Stimulated activated CD8-positive, alpha-beta memory T cell treated with anti-CD3 and anti-CD28 coated beads, Interleukin-7, amount 100 ng/mL, for 48 hours (primary cell): ENCODE data around the gene NTN1.
"Not testable (repeated sequence)": the region's sequence is repeated elsewhere in the genome, so short reads cannot be mapped to it uniquely, and the experiment has no call there.

Experiments
- DNase-seq, 2 donors: peaks; one replicate each; pipeline ENCODE4 v3.0.0-alpha.2; 2020; ENCODE audit warnings: low read depth in 1 of 2; ENCODE audit errors: extremely low read depth in 1 of 2

Gene NTN1

DNA sequence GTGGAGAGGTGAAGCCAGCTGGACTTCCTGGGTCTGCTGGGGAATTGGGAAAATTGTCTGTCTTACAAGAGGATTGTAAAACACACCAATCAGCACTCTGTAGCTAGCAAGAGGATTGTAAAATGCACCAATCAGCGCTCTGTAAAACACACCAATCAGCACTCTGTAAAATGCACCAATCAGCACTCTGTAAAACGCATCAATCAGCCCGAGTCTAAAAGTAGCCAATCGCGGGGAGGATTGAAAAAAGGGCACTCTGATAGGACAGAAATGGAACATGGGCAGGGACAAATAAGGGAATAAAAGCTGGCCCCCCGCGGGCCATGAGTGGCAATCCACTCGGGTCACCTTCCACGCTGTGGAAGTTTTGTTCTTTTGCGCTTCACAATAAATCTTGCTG, 130.4 kb downstream of the NTN1 start:
- DNase-seq = not testable (repeated sequence)

DNA sequence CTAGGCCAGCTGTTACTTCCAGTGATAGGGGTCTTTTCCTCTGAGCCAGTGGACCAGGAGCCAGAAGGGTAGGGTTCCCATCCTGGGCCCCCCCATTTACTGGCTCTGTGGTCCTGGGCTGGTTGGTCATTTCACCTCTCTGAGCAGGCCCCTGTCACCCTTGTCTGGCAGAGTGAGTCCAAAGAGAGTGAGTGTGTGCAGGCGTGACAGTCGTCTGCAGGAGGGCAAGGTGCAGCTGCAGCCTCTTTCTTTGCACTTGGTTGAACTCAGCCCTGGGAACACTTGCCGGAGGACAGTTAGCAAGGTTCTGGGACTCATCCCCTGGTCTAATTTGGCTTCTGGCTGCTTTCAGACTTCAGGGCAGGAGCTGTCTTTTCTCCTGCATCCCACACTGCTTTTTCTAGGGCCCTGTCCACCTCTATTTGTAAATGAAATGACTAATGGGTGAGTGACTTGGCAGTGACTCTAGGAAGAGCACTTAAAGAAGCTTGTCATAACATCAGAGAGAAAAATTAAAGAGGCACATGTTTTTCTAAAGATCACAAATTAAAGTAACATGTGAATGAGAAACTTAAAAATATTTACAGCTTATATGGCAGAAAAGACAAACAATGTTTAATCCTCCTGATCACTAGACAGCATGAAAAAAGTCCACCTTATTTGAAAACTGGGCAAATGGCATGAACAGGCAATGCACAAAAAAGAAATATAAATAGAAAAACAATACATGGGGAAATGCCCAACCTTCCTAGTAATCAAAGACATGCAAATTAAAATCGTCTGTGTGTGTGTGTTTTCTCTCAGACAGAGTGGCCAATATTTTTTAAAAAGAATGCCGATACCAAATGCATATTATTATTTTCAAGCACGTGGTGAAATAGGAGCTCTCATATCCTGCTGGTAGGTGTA, 137.5 kb downstream of the NTN1 start:
- DNase-seq = no peak

DNA sequence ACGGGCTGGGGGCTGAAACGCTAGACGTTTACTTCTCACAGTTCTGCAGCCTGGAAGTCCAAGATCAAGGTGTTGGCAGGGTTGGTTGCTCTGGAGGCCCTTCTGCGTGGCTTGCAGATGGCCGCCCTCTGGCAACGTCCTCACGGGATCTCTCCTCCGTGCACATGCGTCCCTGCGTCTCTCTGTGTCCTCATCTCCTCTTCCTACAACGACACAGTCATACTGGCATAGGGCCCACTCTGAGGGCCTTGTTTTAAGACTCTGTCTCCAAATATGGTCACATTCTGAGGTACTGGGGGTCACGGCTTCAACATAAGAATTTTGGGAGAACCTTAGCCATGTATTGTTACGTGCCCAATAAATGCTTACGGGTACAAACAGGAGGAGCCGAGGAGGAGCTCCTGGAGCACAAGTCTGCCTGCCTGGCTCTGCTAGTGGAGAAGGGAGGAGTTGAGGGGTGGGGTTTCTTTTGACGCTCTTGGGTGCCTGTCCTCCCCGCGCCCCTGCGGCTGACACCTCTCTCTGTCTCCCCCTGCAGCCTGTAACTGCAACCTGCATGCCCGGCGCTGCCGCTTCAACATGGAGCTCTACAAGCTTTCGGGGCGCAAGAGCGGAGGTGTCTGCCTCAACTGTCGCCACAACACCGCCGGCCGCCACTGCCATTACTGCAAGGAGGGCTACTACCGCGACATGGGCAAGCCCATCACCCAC, 141.1 kb downstream of the NTN1 start:
- DNase-seq = no peak

DNA sequence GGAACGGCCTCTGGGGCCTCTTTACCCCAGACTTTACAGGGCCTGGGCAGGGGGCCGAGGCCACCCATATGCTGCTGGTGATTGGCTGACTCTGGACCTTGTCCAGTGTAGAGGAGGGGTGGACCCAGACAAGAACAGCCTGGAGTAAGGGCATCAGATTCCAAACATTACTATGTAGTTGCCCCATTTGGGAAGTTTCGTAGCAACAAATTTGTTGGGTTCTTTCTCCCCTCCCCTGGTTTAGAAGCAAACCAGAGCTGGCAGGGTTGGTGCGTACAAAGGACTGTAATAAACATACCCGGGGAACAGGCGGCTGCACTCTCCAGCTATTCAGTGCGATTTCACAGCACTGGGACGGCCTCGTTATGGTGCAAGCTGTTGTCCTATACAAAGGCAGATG, 145.5 kb downstream of the NTN1 start:
- no peak for DNase-seq

DNA sequence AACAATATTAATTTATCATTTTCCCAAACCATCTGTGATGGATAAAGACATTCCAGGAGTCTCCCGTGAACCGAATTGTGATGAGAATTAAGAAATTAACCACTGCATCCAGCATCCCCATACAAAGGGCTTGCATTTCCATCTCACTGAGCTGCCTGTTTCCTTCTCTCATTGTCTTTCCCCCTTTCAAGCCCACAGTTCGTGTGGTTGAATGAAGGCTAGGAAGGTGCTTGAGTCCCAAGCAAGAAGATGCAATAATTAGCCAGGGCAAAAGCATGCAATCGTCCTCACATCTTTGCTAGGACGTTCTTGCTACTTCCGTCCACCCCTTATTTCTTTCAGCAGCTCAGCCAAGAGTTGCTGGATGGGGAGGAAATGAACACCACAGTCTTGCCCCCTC, 146.1 kb downstream of the NTN1 start:
- DNase-seq = no peak

DNA sequence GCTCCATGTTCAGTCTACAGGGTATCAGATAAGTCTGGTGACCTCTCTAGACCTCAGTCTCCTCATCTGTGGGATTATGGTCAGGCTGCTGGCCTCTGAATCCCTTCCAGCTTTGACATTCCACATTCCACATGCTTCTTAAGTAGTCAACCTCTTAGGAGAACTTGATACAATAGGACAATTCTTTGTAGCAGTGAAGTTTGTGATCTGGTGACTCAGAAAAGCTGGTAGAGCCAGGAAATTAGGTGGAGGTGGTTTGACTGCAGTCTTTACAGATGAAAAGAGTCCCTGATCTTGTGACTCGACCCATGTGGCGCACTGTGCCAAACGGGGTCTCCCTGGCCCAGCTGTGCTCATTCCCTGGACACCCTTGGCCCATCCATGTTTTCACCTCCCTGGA, 147.8 kb downstream of the NTN1 start:
- DNase-seq = no peak

DNA sequence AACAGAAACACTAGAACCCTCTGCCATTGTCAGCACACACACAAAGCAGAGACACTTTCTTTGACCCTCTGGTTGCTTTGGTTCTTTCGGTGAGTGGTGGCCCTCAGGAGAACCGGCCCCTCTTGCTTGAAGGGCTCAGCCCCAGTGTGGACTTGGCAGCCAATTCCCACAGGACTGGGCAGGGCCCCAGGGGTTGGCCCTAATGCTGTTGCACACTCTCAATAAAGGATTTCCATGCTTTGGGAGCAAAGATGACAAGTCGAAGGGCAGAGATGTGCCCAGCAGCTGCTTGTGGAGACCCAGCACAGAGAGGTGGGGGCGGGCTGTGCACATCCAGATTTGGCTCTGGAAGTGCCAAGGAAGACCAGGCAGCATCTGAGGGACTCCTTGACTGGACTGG, 149.0 kb downstream of the NTN1 start:
- DNase-seq = no peak

DNA sequence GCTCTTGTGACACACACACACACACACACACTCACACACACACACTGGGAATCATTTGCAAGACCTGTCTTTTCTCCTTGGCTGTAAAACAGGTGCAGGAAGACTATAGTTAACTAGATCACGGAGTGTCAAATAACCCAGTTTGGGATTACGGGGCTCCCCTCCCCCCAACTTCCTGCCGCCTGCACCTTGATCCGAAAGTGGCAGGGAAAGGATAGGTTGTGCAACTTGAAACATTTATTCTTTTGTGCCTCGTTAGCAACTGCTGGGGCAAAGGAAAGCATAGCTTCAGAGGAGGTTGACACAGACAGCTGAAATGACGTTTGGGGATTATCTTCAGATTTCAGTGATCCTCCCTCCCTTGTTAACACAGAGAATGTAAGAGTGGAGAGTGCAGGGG, 149.5 kb downstream of the NTN1 start:
- no peak for DNase-seq

DNA sequence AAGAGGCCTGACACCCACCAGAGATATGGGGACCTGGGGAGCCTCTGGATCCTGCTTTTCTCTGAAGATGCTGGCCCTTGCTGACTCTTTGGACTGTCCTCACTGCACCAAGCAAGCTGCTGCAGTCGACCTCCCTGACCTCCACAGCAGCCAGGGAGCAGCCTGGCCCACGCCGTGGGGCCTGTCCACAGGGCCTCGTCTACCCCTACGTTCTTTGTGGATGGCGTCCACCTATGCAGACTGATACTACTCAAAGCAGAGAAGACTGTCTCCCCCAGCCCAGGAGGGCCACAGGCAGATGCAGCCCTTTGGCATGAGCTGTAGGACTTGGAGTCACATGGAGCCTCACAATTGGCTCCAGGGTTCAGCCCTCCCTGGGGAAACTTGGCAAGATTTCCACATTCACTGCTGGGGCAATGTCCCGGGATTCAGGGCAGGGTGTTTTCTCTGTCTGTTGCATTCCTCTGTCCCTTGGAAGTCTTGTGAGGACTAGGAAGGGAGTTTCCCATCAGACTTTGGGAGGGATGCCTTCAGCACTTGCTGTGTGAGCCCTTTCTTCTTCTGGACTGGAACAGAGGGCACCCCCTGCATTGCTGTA, 152.2 kb downstream of the NTN1 start:
- no peak for DNase-seq

DNA sequence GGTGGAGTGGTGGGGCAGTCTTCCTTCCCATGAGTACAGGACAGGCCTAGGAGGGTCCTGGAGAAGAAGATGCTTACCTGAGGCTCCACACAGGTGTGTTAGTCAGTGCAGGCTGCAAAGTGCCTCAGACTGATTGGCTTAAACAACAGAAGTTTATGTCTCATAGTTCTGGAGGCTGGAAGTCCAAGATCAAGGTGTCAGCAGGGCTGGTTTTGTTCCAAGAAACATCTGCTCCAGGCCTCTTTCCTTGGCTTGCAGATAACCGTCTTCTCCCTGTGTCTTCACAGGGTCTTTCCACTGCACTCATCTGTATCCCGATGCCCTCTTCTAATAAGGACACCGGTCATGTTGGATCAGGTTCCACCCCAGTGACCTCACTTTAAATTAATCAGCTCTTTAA, 153.0 kb downstream of the NTN1 start:
- DNase-seq = no peak

DNA sequence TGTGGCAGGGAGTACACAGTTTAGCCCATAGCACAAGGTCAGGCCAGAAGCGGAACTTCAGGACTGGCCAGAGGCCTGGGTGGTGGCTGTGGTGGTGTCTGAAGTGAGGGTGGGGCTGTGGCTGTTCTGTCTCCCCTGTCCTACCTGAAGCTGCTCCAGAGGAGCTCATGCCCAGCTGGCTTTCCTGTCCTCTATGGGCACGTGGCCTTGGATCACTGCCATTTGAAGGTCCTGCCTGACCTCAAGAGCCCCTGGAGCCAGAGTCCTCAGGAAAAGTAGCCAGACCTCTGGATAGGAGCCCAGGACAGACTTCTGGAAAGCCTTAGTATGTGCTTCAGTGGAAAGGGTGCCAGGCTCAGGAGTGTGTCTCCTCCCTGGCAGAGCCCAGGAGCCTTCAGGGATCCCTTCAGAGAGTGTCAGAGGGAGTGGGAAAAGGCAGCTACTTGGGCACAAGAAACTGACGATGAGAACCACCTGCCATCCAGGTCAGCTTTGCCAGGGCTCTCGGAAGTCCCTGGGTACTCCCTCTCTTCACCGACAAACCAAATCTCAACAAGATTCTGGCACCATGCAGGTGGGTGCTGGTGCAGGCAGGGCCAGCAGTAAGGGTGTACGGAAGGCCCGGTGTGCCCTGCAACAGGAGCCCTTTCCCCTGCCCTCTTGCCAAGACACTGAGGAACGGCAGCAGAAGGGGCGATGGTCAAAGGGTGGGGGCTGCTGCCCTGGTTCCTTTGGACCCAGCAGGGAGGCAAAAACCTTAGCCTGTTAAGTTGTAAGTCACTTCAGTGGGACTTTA, 153.7 kb downstream of the NTN1 start:
- no peak for DNase-seq

DNA sequence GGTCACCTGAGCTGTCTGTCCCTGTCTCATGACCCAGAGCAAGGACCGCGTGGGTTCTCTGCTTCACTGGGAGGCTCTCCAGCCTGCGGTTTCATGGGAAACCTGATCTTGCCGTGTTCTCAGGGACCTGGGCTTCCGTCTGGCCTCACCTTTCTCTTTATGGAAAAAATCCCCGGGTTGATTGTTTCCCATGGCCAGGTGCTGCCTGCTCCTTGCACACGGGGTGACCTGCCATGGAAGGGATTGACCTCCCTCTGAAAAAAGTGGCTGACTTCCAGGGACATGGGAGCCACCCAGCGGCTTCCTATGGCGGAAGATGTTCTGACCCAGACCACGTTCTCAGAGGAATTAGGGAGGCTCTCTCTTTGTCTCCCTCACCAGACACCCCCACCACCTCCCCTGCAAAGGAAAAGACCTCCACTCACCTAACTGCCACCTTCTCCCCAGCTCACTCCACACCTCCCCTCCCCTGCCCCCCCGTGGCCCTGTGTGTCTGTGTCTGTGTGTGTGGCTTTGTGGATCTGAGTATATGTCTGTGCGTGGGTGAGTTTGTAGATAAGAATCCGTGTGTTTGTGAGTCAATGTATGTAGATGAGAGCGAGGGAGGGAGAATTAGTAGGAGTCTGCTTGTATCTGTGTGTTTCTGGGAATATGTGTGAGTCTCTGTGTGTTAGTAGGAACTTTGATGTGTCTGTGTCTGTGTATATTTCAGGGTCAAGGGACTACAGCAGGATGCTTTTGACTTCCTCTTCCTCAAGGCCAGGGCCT, 154.6 kb downstream of the NTN1 start:
- no peak for DNase-seq

DNA sequence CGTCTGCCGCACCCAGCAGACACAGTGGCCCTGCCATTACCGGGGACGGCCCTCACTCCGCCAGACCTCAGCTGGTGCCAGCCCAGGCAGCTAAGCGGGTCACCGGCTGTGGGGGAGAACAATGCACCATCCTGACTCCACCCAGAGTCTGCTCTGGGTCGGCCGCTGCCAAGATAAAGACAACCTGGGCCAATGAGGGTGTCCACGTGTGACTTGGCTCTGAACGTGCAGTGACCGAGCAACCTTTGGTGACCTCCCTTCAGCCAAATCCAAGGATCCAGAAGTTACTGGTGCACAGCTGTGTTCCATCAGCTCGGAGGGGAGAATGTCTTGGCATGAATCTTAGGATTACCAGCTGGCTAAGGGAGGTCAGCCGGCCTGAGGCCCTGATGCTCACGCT, 155.9 kb downstream of the NTN1 start:
- no peak for DNase-seq

DNA sequence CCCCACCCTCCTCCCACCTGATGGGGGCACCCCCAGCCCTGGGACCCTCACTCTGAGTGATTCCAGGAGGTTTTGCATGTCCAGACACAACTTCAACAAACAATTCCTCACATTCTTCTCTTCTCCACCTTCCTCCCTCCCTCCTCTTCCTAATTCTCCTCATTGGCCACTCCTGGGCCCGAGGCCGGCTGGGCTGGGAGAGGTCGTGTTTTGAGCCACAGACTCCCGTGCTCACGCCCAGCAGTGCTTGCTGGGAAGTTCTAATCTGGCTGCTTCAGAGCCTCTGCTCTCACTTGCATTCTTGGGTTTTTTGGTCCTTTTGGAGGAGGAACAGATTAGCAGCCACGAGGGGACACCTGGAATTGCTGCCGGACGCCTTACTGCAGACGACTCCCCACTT, 157.0 kb downstream of the NTN1 start:
- DNase-seq = no peak

DNA sequence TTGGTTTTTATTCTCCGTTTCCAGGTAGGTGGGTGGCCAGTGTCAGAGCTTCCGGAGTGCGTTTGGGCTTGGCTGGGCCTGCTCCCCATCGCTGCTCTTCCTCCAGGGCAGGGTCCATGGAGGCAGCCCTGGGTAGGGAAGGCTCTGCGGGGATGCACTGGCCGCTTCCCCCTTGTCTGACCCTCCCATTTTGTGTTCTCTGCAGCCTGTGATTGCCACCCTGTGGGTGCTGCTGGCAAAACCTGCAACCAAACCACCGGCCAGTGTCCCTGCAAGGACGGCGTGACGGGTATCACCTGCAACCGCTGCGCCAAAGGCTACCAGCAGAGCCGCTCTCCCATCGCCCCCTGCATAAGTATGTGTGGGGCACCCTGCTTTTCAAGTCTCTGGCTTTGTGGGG, 158.3 kb downstream of the NTN1 start:
- DNase-seq = no peak

DNA sequence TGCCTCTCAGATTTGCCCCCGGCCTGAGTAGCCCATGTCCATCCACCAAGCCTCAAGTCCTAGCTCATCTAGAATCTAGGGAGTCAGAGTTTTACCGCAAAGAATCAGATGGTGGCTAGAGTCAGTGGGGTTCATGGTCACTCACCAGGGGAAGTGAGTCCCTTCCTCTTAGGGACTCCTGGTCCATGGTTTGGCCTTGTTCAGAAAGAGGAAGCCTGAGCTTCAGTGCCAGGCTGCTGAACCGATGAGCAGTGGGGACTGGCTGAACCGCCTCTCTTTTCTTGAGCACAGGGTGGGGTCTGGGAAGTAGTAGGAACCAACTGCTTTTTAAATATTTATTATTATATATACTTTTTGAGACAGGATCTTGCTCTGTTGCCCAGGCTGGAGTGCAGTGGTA, 160.3 kb downstream of the NTN1 start:
- DNase-seq = no peak

DNA sequence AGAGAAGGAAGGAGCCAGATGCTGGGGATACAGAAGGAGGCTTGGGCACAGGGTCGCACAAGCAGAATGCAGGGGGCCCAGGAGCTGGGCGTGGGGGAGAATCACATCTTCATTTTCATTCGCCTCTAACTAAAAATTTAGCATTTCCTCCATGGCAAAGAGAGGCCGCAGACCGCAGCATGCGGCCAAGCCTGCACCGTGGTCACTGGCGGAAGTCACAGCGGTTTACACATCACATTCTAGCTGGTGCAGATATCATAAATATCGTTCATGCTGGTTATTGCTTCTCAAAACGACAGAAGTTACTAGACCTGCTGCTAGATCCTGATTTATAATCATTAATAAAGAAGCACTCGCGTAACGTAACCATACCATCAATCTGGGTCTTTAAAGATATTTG, 162.0 kb downstream of the NTN1 start:
- no peak for DNase-seq

DNA sequence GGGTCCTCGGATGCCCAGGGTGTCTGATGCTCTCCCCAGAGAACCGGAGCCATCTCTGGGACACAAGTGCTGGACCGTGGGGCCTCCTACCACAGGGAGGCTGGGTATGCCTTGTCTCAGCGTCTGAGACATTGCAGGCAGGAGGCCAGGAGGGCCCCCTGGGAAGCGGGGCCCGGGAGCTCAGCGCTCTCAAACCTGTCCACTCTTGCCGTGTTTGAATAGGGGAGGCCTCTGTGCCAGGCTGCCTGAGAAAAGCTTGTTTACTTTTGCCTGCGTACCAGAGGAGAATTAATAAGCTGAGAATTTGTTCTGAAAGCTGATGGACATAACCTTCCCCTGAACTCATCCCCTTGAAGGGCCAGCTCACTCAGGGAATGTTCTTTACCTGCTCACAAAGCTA, 163.8 kb downstream of the NTN1 start:
- DNase-seq = no peak

DNA sequence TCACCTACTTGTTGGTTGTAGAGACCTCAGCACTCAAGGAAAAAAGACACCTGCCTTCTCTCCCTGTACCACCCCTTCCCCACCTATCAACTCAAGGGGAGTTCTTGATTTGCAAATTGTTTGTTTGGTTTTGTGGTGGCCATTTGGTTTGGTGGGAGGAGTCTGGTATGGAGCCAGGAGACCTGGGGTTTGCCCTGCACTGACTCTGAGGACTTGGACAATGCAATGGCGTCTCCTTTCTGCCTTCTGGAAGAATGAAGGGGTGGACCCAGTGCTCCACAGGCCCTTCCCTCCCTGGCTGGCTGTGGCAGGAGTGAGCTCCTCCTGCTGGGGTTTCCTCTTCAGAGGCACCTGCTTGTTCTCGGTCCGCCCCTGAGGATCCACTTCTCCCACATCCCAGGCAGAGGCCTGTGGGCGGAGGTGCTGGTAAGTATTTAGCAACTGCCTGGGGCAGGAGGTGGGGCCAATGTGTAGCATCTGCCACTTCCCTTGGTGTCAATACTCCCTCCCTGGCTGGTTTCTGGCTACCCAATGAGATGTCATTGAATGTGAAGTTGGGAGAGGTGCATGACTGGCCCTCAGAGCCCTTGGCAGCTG, 164.5 kb downstream of the NTN1 start:
- DNase-seq = no peak

DNA sequence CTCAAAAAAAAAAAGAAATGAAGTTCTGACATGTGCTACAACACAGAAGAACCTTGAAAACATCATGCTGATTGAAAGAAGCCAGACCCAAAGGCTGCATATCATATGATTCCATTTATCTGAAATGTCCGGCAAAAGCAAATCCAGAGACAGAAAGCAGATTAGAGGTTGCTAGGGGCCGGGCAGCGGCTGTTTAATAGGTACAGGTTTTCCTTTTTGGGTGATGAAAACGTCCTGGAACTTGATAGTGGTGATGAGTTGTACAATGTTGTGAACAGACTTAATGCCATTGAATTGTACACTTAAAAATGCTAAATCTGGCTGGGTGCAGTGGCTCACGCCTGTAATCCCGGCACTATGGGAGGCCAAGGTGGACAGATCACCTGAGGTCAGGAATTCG, 166.5 kb downstream of the NTN1 start:
- DNase-seq = no peak
